ENCODE measurements around the gene ACOT7. TPM values are rescaled to one million over a fixed set of nuclear protein-coding genes. Genes with fewer than 3 reads are reported as not detected.
A peak's percentile ranks its signal among the peaks of the same experiment; 100 is the strongest.
"Not testable (repeated sequence)": the region's sequence is repeated elsewhere in the genome, so short reads cannot be mapped to it uniquely, and the experiment has no call there.

Gene ACOT7
- total RNA-seq, 1 donor from 2014 or later, result 38.8 TPM

- H3K4me1 ChIP-seq, result peaks cover 6% of the 10 kb centered on the region
- TF ChIP-seq POLR2AphosphoS5 (IDR thresholded peaks at IDR 0.05; ENCODE audit: insufficient read depth in 1 of 2, low read depth in 1 of 2) (no peak), CTCF (IDR thresholded peaks at IDR 0.05) (no peak), POLR2A (IDR thresholded peaks at IDR 0.05) (no peak)
- intact Hi-C loops (cut with DNase I), result no loop called here
- no peak for DNase-seq (ENCODE audit: extremely low spot score in 2 of 2)
- no peaks in the 10 kb centered on the region for H3K36me3 ChIP-seq
- H3K27me3 ChIP-seq, result no peaks in the 10 kb centered on the region
- H3K27ac ChIP-seq, result no peak overlapping the region
- no peaks in the 10 kb centered on the region for H3K9me3 ChIP-seq
- H3K4me3 ChIP-seq, result no peak overlapping the region
Measured at GRCh38 chr1:6397844-6398441, 4.4 kb upstream of the ACOT7 start.

GRCh38 chr1:6396998-6397397 lies 3.4 kb upstream of the ACOT7 start:
- intact Hi-C loops (cut with DNase I), result no loop called here
- Histone ChIP-seq H3K27me3 (no peaks in the 10 kb centered on the region), H3K27ac (no peak overlapping the region), H3K4me1 (peaks cover 14% of the 10 kb centered on the region), H3K36me3 (no peaks in the 10 kb centered on the region), H3K4me3 (no peak overlapping the region), H3K9me3 (no peaks in the 10 kb centered on the region)
- DNase-seq (ENCODE audit: extremely low spot score in 2 of 2), result no peak
- TF ChIP-seq POLR2A (IDR thresholded peaks at IDR 0.05), result no peak
- no peak for TF ChIP-seq POLR2AphosphoS5 (IDR thresholded peaks at IDR 0.05; ENCODE audit: insufficient read depth in 1 of 2, low read depth in 1 of 2)
- no peak for TF ChIP-seq CTCF (IDR thresholded peaks at IDR 0.05)

GRCh38 chr1:6395781-6396244 lies 2.2 kb upstream of the ACOT7 start:
- intact Hi-C loops (cut with DNase I); H3K4me3 ChIP-seq; H3K27me3 ChIP-seq: not testable (repeated sequence)

GRCh38 chr1:6395130-6395529 lies 1.6 kb upstream of the ACOT7 start:
- H3K4me3 ChIP-seq; H3K27me3 ChIP-seq; H3K27ac ChIP-seq; H3K9me3 ChIP-seq; DNase-seq (ENCODE audit: extremely low spot score in 2 of 2); intact Hi-C loops (cut with DNase I); H3K36me3 ChIP-seq: not testable (repeated sequence)
- H3K4me1 ChIP-seq, result peaks cover 16% of the 10 kb centered on the region

More at GRCh38 chr1:6395781-6396244, 2.2 kb upstream of the ACOT7 start:
- peaks cover 16% of the 10 kb centered on the region for H3K4me1 ChIP-seq
- not testable (repeated sequence) for H3K36me3 ChIP-seq; DNase-seq (ENCODE audit: extremely low spot score in 2 of 2); H3K9me3 ChIP-seq; H3K27ac ChIP-seq

- peak overlapping the region; percentile 47 to 88 for H3K4me3 ChIP-seq
- H3K9me3 ChIP-seq, result no peaks in the 10 kb centered on the region
- H3K36me3 ChIP-seq, result no peaks in the 10 kb centered on the region
- peaks cover 16% of the 10 kb centered on the region for H3K4me1 ChIP-seq
- intact Hi-C loops (cut with DNase I), result no loop called here
- H3K27ac ChIP-seq, result peak overlapping the region; percentile 86
- DNase-seq (ENCODE audit: extremely low spot score in 2 of 2), result no peak
- no peak for TF ChIP-seq POLR2A (IDR thresholded peaks at IDR 0.05)
- TF ChIP-seq CTCF (IDR thresholded peaks at IDR 0.05), result no peak
- TF ChIP-seq POLR2AphosphoS5 (IDR thresholded peaks at IDR 0.05; ENCODE audit: insufficient read depth in 1 of 2, low read depth in 1 of 2), result no peak
- H3K27me3 ChIP-seq, result no peaks in the 10 kb centered on the region
Measured at GRCh38 chr1:6392809-6393399, 663 bp downstream of the ACOT7 start.
